Lower leg skin (tissue), 4 donors: ENCODE data around the gene PTPN2. TPM values are rescaled to one million over a fixed set of nuclear protein-coding genes. Genes with fewer than 3 reads are reported as not detected.

ENCODE experiments used
- DNase-seq, 2 donors: peaks; one replicate each; pipeline ENCODE4 v3.0.0-alpha.2; 2019; ENCODE audit warnings: low spot score in 2 of 2
- H3K4me3 ChIP-seq: fragments of 200-600 bp; sonication (generic); 2 replicates; pipeline ENCODE4 v1.5.1; 2017; ENCODE audit warnings: mild to moderate bottlenecking, low read depth; ENCODE audit not compliant: poor library complexity, severe bottlenecking
- CTCF ChIP-seq, 3 donors: fragments of 450-650 bp; IDR thresholded peaks; one replicate each; pipeline ENCODE4 v1.5.1; 2016; ENCODE audit warnings: antibody characterized with exemption in 3 of 3, mild to moderate bottlenecking in 3 of 3, moderate library complexity in 2 of 3
- POLR2A ChIP-seq, 2 donors: fragments of 450-650 bp; IDR thresholded peaks; one replicate each; pipeline ENCODE4 v1.6.1; 2016 to 2017; ENCODE audit warnings: antibody characterized with exemption in 2 of 2, mild to moderate bottlenecking in 1 of 2, moderate library complexity in 1 of 2
- WGBS, 2 donors: methylation state at CpG; one replicate each; pipeline ENCODE4 v1.1.5; 2018; 5-methylcytosine and 5-hydroxymethylcytosine counted together
- intact Hi-C: fragments of 100-400 bp; cut with DNase I; formaldehyde crosslinking; loops from one replicate; pipeline ENCODE4 v1.15.0; 2023; ENCODE audit warnings: low total_unique reads
- total RNA-seq, 4 donors: library from RNA; depleted of rRNA; stranded (reverse); fragments of >200 nt; gene quantifications; one replicate each; pipeline ENCODE4 v1.1.0, GENCODE V29; 2016

Gene PTPN2
- total RNA-seq, 4 donors from 2014 or later: 26.0 to 53.2 (median 40.4) TPM

- TF ChIP-seq POLR2A (IDR thresholded peaks at IDR 0.05): no peak
- TF ChIP-seq CTCF (IDR thresholded peaks at IDR 0.05): no peak
- 95% methylated on average over 3 of the region's 3 CpGs for WGBS, 2 donors
- H3K4me3 ChIP-seq: no peak overlapping the region
- no peak for DNase-seq
- intact Hi-C loops: no loop called here
Measured at GRCh38 chr18:12818243-12818642, 65.8 kb downstream of the PTPN2 start.

GRCh38 chr18:12816451-12816850, 67.6 kb downstream of the PTPN2 start:
- TF ChIP-seq CTCF (IDR thresholded peaks at IDR 0.05) (no peak), POLR2A (IDR thresholded peaks at IDR 0.05) (no peak)
- H3K4me3 ChIP-seq: no peak overlapping the region
- intact Hi-C loops: no loop called here
- DNase-seq: no peak
- WGBS, 2 donors: 79 to 82% methylated on average over 2 of the region's 2 CpGs

GRCh38 chr18:12811191-12811950, 72.7 kb downstream of the PTPN2 start:
- intact Hi-C loops: no loop called here
- no peak for DNase-seq
- no peak overlapping the region for H3K4me3 ChIP-seq
- TF ChIP-seq CTCF (IDR thresholded peaks at IDR 0.05): no peak
- no peak for TF ChIP-seq POLR2A (IDR thresholded peaks at IDR 0.05)
- WGBS, 2 donors: 76 to 79% methylated on average over 6 of the region's 6 CpGs

- no peak overlapping the region for H3K4me3 ChIP-seq
- 95 to 100% methylated on average over 1 of the region's 1 CpG for WGBS, 2 donors
- no peak for DNase-seq
- no peak for TF ChIP-seq CTCF (IDR thresholded peaks at IDR 0.05)
- intact Hi-C loops: no loop called here
Measured at GRCh38 chr18:12803069-12803936, 80.7 kb downstream of the PTPN2 start.

- H3K4me3 ChIP-seq: no peak overlapping the region
- DNase-seq: no peak
- no peak for TF ChIP-seq CTCF (IDR thresholded peaks at IDR 0.05)
- no peak for TF ChIP-seq POLR2A (IDR thresholded peaks at IDR 0.05)
- intact Hi-C loops: no loop called here
- WGBS, 2 donors: 89 to 100% methylated on average over 1 of the region's 1 CpG
Measured at GRCh38 chr18:12802538-12802937, 81.5 kb downstream of the PTPN2 start.
